HepG2 (cell line): Measurements from ENCODE around the gene ASTN2. TPM values are rescaled to one million over a fixed set of nuclear protein-coding genes. Genes with fewer than 3 reads are reported as not detected.

Source experiments
- CBX2 ChIP-seq, 2 experiments: fragments of 200-600 bp in 1 of 2; sonication (generic); formaldehyde crosslinking in 1 of 2; IDR thresholded peaks; 2 replicates each; pipeline versions ENCODE4 v1.7.0 to v1.8.1; 2018 to 2022; ENCODE audit warnings: low read depth in 2 of 2, low read length in 1 of 2, mild to moderate bottlenecking in 1 of 2, missing genetic modification reagents in 1 of 2
- HBP1 ChIP-seq: IDR thresholded peaks from 2 replicates; pipeline ENCODE4 v1.6.1; 2016; ENCODE audit warnings: low read depth, control low read depth
- KLF9 ChIP-seq: IDR thresholded peaks from 2 replicates; pipeline ENCODE4 v1.6.1; 2016; ENCODE audit warnings: low read depth
- MXD1 ChIP-seq: sonication (generic); formaldehyde crosslinking; IDR thresholded peaks from 2 replicates; pipeline ENCODE4 v1.4.0; 2020; ENCODE audit warnings: mild to moderate bottlenecking, missing genetic modification reagents
- NFKBIZ ChIP-seq: IDR thresholded peaks from 2 replicates; pipeline ENCODE4 v1.6.1; 2018; ENCODE audit warnings: missing genetic modification reagents, missing compliant biosample characterization
- REL ChIP-seq: sonication (generic); formaldehyde crosslinking; conservative IDR thresholded peaks from 2 replicates; pipeline ENCODE4 v1.8.0; 2022; ENCODE audit warnings: mild to moderate bottlenecking, missing genetic modification reagents, moderate library complexity
- SALL2 ChIP-seq: sonication (generic); formaldehyde crosslinking; IDR thresholded peaks from 2 replicates; pipeline ENCODE4 v1.8.1; 2023; ENCODE audit warnings: mild to moderate bottlenecking, missing genetic modification reagents, inconsistent platforms
- SOX6 ChIP-seq, 2 experiments: fragments of 450-650 bp in 1 of 2; sonication (generic) in 1 of 2; formaldehyde crosslinking in 1 of 2; IDR thresholded peaks; 2 replicates each; pipeline versions ENCODE4 v1.4.0 to v1.6.1; 2017 to 2020; ENCODE audit warnings: antibody characterized with exemption in 1 of 2, mild to moderate bottlenecking in 1 of 2, missing genetic modification reagents in 1 of 2
- ZBED4 ChIP-seq: sonication (generic); formaldehyde crosslinking; IDR thresholded peaks from 2 replicates; pipeline ENCODE4 v1.4.0; 2020; ENCODE audit warnings: missing genetic modification reagents, borderline replicate concordance
- ZBTB46 ChIP-seq: sonication (generic); formaldehyde crosslinking; IDR thresholded peaks from 2 replicates; pipeline ENCODE4 v1.4.0; 2020; ENCODE audit warnings: mild to moderate bottlenecking, missing genetic modification reagents, borderline replicate concordance
- ZNF235 ChIP-seq: sonication (generic); formaldehyde crosslinking; IDR thresholded peaks from 2 replicates; pipeline ENCODE4 v1.8.1; 2023; ENCODE audit warnings: mild to moderate bottlenecking, missing genetic modification reagents, borderline replicate concordance
- ZNF512B ChIP-seq: sonication (generic); formaldehyde crosslinking; IDR thresholded peaks from 2 replicates; pipeline ENCODE4 v1.5.1; 2020; ENCODE audit warnings: missing genetic modification reagents, mild to moderate bottlenecking, borderline replicate concordance
- polyA plus RNA-seq, 8 experiments: library from polyadenylated mRNA; depleted of rRNA in 3 of 8; stranded (reverse) in 7 of 8; unstranded in 1 of 8; fragments of >200 nt; fragmentation: Illumina TruSeq in 4 of 8; extraction: Trizol in 4 of 8; gene quantifications; 2 replicates each; pipeline versions ENCODE4 v1.2.1 to v1.2.3, GENCODE V29; 2011 to 2016; ENCODE audit warnings: low read depth in 4 of 8, missing spikeins in 1 of 8, mixed read lengths in 1 of 8; ENCODE audit not compliant: insufficient read depth in 1 of 8
- total RNA-seq, 5 experiments: library from RNA; depleted of rRNA; stranded (reverse); fragments of >200 nt; fragmentation: Illumina TruSeq; extraction: Trizol; gene quantifications; 2 replicates each; pipeline ENCODE4 v1.2.3, GENCODE V29; 2016; ENCODE audit warnings: low read depth in 1 of 5

The ASTN2 gene
- total and polyA plus RNA-seq, 2 of the 13 experiments (the other 11 are each of a cell fraction or from before 2014, with no cell fraction given), result 5.2 to 13.5 TPM

- TF ChIP-seq SOX6 (IDR thresholded peaks at IDR 0.05), result no peak
- TF ChIP-seq SOX6 (CRISPR knock-in tag; IDR thresholded peaks at IDR 0.05), result no peak
- TF ChIP-seq MXD1 (CRISPR knock-in tag), result no peak
- TF ChIP-seq ZBTB46 (CRISPR knock-in tag), result no peak
- TF ChIP-seq HBP1 (CRISPR knock-in tag), result no peak
- no peak for TF ChIP-seq ZNF512B (CRISPR knock-in tag)
- TF ChIP-seq CBX2 (IDR thresholded peaks at IDR 0.05; ENCODE audit: low read depth, low read length), result no peak
- TF ChIP-seq CBX2 (CRISPR knock-in tag; IDR thresholded peaks at IDR 0.05; ENCODE audit: low read depth), result no peak
- no peak for TF ChIP-seq ZNF235
- no peak for TF ChIP-seq REL
- TF ChIP-seq ZBED4 (CRISPR knock-in tag), result no peak
- no peak for TF ChIP-seq NFKBIZ (CRISPR knock-in tag)
- no peak for TF ChIP-seq SALL2 (CRISPR knock-in tag)
- no peak for TF ChIP-seq KLF9
Measured at GRCh38 chr9:116490321-116490720, 924.5 kb downstream of the ASTN2 start (continued).
